ENCODE data around the gene KPTN.

Gene KPTN

GRCh38 chr19:47503130-47503825 is 19.3 kb upstream of the KPTN start:
- peaks cover 31% of the 10 kb centered on the region for H3K36me3 ChIP-seq (ENCODE audit: control insufficient read depth, insufficient read depth, low read length)
- TF ChIP-seq, protein P1, sequence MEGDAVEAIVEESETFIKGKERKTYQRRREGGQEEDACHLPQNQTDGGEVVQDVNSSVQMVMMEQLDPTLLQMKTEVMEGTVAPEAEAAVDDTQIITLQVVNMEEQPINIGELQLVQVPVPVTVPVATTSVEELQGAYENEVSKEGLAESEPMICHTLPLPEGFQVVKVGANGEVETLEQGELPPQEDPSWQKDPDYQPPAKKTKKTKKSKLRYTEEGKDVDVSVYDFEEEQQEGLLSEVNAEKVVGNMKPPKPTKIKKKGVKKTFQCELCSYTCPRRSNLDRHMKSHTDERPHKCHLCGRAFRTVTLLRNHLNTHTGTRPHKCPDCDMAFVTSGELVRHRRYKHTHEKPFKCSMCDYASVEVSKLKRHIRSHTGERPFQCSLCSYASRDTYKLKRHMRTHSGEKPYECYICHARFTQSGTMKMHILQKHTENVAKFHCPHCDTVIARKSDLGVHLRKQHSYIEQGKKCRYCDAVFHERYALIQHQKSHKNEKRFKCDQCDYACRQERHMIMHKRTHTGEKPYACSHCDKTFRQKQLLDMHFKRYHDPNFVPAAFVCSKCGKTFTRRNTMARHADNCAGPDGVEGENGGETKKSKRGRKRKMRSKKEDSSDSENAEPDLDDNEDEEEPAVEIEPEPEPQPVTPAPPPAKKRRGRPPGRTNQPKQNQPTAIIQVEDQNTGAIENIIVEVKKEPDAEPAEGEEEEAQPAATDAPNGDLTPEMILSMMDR (IDR thresholded peaks at IDR 0.05; ENCODE audit: insufficient read depth, low read length, poor library complexity, severe bottlenecking) = no peak
- no peak for DNase-seq (ENCODE audit: extremely low read depth, insufficient read length)
- H3K27me3 ChIP-seq (replicated peaks; ENCODE audit: control insufficient read depth, insufficient read depth, low read length) = no peaks in the 10 kb centered on the region
- H3K4me3 ChIP-seq (replicated peaks; ENCODE audit: low read depth, low read length) = no peak overlapping the region

- no peak overlapping the region for H3K4me3 ChIP-seq (replicated peaks; ENCODE audit: low read depth, low read length)
- no peaks in the 10 kb centered on the region for H3K27me3 ChIP-seq (replicated peaks; ENCODE audit: control insufficient read depth, insufficient read depth, low read length)
- TF ChIP-seq, protein P1 (IDR thresholded peaks at IDR 0.05; ENCODE audit: insufficient read depth, low read length, poor library complexity, severe bottlenecking) = no peak
- peaks cover 52% of the 10 kb centered on the region for H3K36me3 ChIP-seq (ENCODE audit: control insufficient read depth, insufficient read depth, low read length)
- DNase-seq (ENCODE audit: extremely low read depth, insufficient read length) = no peak
Measured at GRCh38 chr19:47499863-47500830, 16.1 kb upstream of the KPTN start.

GRCh38 chr19:47499371-47499770 is 15.4 kb upstream of the KPTN start:
- TF ChIP-seq, protein P1 (IDR thresholded peaks at IDR 0.05; ENCODE audit: insufficient read depth, low read length, poor library complexity, severe bottlenecking) = no peak
- peaks cover 53% of the 10 kb centered on the region for H3K36me3 ChIP-seq (ENCODE audit: control insufficient read depth, insufficient read depth, low read length)
- H3K4me3 ChIP-seq (replicated peaks; ENCODE audit: low read depth, low read length) = no peak overlapping the region
- no peaks in the 10 kb centered on the region for H3K27me3 ChIP-seq (replicated peaks; ENCODE audit: control insufficient read depth, insufficient read depth, low read length)
- no peak for DNase-seq (ENCODE audit: extremely low read depth, insufficient read length)

GRCh38 chr19:47498561-47498960 is 14.5 kb upstream of the KPTN start:
- H3K27me3 ChIP-seq (replicated peaks; ENCODE audit: control insufficient read depth, insufficient read depth, low read length) = no peaks in the 10 kb centered on the region
- H3K4me3 ChIP-seq (replicated peaks; ENCODE audit: low read depth, low read length) = no peak overlapping the region
- no peak for DNase-seq (ENCODE audit: extremely low read depth, insufficient read length)
- H3K36me3 ChIP-seq (ENCODE audit: control insufficient read depth, insufficient read depth, low read length) = peaks cover 52% of the 10 kb centered on the region
- TF ChIP-seq, protein P1 (IDR thresholded peaks at IDR 0.05; ENCODE audit: insufficient read depth, low read length, poor library complexity, severe bottlenecking) = no peak

DNA sequence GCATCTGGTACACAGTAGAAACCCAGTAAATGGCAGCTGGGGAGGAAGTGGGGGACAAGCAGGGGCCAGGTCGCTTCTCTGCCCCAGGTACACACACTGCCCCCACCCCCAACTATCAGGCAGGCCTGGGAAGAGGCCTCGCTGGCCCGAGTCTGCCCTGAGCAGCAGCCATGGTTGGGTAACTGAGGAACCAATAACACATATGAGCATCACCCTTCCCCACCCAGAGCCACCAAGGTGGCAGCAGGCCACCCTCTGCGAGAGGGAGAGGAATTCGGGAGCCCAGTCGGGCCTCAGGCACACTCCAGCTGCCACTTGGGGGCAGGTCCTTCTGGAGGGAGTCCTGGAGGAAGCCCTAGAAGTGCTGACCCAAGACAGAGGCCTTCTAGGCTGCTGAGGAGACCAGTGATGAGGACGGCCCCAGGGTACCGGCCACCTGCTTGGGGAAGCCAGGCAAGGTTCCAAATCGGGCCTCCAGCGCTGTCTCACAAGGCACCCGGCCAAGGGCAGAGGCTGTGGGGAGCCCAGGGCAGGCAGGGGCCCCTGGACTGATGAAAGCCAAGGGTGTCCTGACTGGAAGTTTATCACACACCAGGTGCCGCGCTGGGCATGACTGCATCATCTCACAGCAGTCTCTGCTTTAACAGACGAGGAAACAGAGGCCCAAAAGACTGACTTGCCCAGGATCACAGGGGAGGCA is 14.0 kb upstream of the KPTN start:
- H3K36me3 ChIP-seq (ENCODE audit: control insufficient read depth, insufficient read depth, low read length) = peaks cover 51% of the 10 kb centered on the region
- no peak for DNase-seq (ENCODE audit: extremely low read depth, insufficient read length)
- H3K27me3 ChIP-seq (replicated peaks; ENCODE audit: control insufficient read depth, insufficient read depth, low read length) = no peaks in the 10 kb centered on the region
- no peak overlapping the region for H3K4me3 ChIP-seq (replicated peaks; ENCODE audit: low read depth, low read length)
- TF ChIP-seq, protein P1 (IDR thresholded peaks at IDR 0.05; ENCODE audit: insufficient read depth, low read length, poor library complexity, severe bottlenecking) = no peak
